A673 (cell line): ENCODE data around the gene SENP5. TPM values are rescaled to one million over a fixed set of nuclear protein-coding genes. Genes with fewer than 3 reads are reported as not detected.

Experiments
- BruUV-seq: library from RNA; stranded (reverse); fragments of 400-500 nt; replicated peaks from 2 replicates; lab custom pipeline; 2021; lab: Mats Ljungman, UMichigan
- CTCF ChIA-PET: fragments of 300-600 bp; sonication (Branson Sonifier 250); formaldehyde crosslinking; loops from one replicate; lab custom pipeline; 2022; ENCODE audit warnings: antibody characterized with exemption; lab: Charles Lee
- POLR2A ChIA-PET: fragments of 300-600 bp; sonication (Branson Sonifier 250); formaldehyde crosslinking; loops from one replicate; lab custom pipeline; 2022; ENCODE audit warnings: antibody characterized with exemption; ENCODE audit not compliant: low non-redundant PET; lab: Charles Lee
- DNase-seq: peaks from one replicate; pipeline ENCODE4 v3.0.0-alpha.2; 2015; ENCODE audit warnings: low spot score
- H3K27ac ChIP-seq: fragments of 200-600 bp; sonication (generic); 2 replicates; pipeline ENCODE4 v1.5.1; 2016; ENCODE audit warnings: mixed run types, low read depth, mild to moderate bottlenecking, mixed read lengths, antibody characterized with exemption, low read length; ENCODE audit not compliant: poor library complexity, severe bottlenecking
- H3K27me3 ChIP-seq: fragments of 200-600 bp; sonication (generic); replicated peaks from 2 replicates; pipeline ENCODE4 v1.6.1; 2017; ENCODE audit warnings: mixed run types, low read depth, mild to moderate bottlenecking, mixed read lengths, antibody characterized with exemption, low read length; ENCODE audit not compliant: insufficient read depth, poor library complexity
- H3K36me3 ChIP-seq: fragments of 200-600 bp; sonication (generic); 2 replicates; pipeline ENCODE4 v1.6.1; 2016; ENCODE audit warnings: mixed run types, mild to moderate bottlenecking, mixed read lengths, antibody characterized with exemption, low read length; ENCODE audit not compliant: insufficient read depth, poor library complexity, severe bottlenecking
- H3K4me1 ChIP-seq: fragments of 200-600 bp; sonication (generic); 2 replicates; pipeline ENCODE4 v1.6.1; 2017; ENCODE audit warnings: mixed run types, mild to moderate bottlenecking, mixed read lengths, antibody characterized with exemption, low read length; ENCODE audit not compliant: insufficient read depth, poor library complexity, severe bottlenecking
- H3K4me3 ChIP-seq: fragments of 200-600 bp; sonication (generic); 2 replicates; pipeline ENCODE4 v1.5.1; 2016; ENCODE audit warnings: low read depth, mixed run types, mild to moderate bottlenecking, mixed read lengths, low read length; ENCODE audit not compliant: poor library complexity, severe bottlenecking
- H3K9me3 ChIP-seq: fragments of 200-600 bp; sonication (generic); 2 replicates; pipeline ENCODE4 v1.6.1; 2016; ENCODE audit warnings: mixed run types, low read depth, mild to moderate bottlenecking, mixed read lengths, antibody characterized with exemption, low read length; ENCODE audit not compliant: poor library complexity, severe bottlenecking
- CTCF ChIP-seq: fragments of 300-800, 200-600 bp; sonication (generic); conservative IDR thresholded peaks from 2 replicates; pipeline ENCODE4 v1.5.1; 2017; ENCODE audit warnings: low read depth, mild to moderate bottlenecking, antibody characterized with exemption, low read length, moderate library complexity, mixed read lengths
- EZH2 ChIP-seq: fragments of 200-600 bp; sonication (generic); IDR thresholded peaks from 2 replicates; pipeline ENCODE4 v1.6.1; 2017; ENCODE audit warnings: borderline replicate concordance, low read depth, mild to moderate bottlenecking, mixed read lengths, antibody characterized with exemption, low read length; ENCODE audit not compliant: poor library complexity, severe bottlenecking
- intact Hi-C: fragments of 100-400 bp; cut with micrococcal nuclease; formaldehyde crosslinking; loops from one replicate; pipeline ENCODE4 v1.10.0; 2022; ENCODE audit not compliant: unreplicated experiment
- total RNA-seq: library from RNA; stranded (reverse); gene quantifications from 2 replicates; pipeline ENCODE4 v1.2.3, GENCODE V29; 2021

Gene SENP5
- total RNA-seq, 1 experiment from 2014 or later: 42.2 TPM

- H3K27ac ChIP-seq: no peak overlapping the region
- H3K9me3 ChIP-seq: no peaks in the 10 kb centered on the region
- POLR2A ChIA-PET: no interaction called here
- no peak for DNase-seq
- no peak overlapping the region for H3K4me3 ChIP-seq
- TF ChIP-seq EZH2 (no peak), CTCF (no peak)
- no peaks in the 10 kb centered on the region for H3K36me3 ChIP-seq
- H3K27me3 ChIP-seq: no peaks in the 10 kb centered on the region
- intact Hi-C loops: loop anchor here (10.0 kb wide), 1 partner anchor 534 kb away; no protein-coding TSS in a partner anchor
- no TSS peak for BruUV-seq
- no peaks in the 10 kb centered on the region for H3K4me1 ChIP-seq
- CTCF ChIA-PET: no interaction called here
Observed at GRCh38 chr3:196971094-196971698, 103.5 kb downstream of the SENP5 start.

- Histone ChIP-seq H3K4me3 (no peak overlapping the region), H3K36me3 (no peaks in the 10 kb centered on the region), H3K9me3 (no peaks in the 10 kb centered on the region), H3K27ac (no peak overlapping the region), H3K27me3 (no peaks in the 10 kb centered on the region), H3K4me1 (no peaks in the 10 kb centered on the region)
- no TSS peak for BruUV-seq
- no peak for TF ChIP-seq EZH2
- no peak for TF ChIP-seq CTCF
- ChIA-PET POLR2A (no interaction called here), CTCF (no interaction called here)
- intact Hi-C loops: loop anchor here (10.0 kb wide), 1 partner anchor 530 kb away; no protein-coding TSS in a partner anchor
- no peak for DNase-seq
Observed at GRCh38 chr3:196974661-196975060, 106.9 kb downstream of the SENP5 start.

GRCh38 chr3:196975349-196975748, 107.6 kb downstream of the SENP5 start:
- Histone ChIP-seq H3K9me3 (no peaks in the 10 kb centered on the region), H3K27me3 (no peaks in the 10 kb centered on the region), H3K27ac (no peak overlapping the region), H3K36me3 (no peaks in the 10 kb centered on the region), H3K4me1 (no peaks in the 10 kb centered on the region), H3K4me3 (no peak overlapping the region)
- BruUV-seq: no TSS peak
- intact Hi-C loops: loop anchor here (10.0 kb wide), 1 partner anchor 529 kb away; no protein-coding TSS in a partner anchor
- DNase-seq: no peak
- no peak for TF ChIP-seq CTCF
- TF ChIP-seq EZH2: no peak
- ChIA-PET POLR2A (no interaction called here), CTCF (no interaction called here)
